ENCODE measurements around the gene AFTPH.

Gene AFTPH

DNA sequence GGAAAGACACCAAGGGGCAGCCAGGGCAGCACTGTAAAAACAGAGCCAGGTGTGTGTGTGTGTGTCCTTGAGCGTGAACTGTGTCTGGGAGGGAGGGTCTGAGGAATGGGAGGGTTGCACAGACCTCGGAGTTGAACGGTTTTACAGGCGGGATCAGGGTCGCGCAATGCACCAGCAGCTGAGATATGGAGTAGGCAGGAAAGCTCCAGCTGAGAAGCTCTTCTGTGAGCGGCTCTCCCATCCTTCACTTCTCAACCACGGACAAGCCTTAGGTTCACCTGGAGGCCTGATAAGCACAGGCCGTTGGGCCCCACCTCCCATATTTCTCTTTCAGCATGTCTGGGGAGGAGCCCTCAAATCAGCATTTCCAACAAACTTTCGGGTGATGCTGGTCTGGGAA, 117.5 kb downstream of the AFTPH start:
- no peaks in the 10 kb centered on the region for H4K20me1 ChIP-seq (ENCODE audit: insufficient read depth, low read length)
- no peaks in the 10 kb centered on the region for H3K27me3 ChIP-seq (replicated peaks; ENCODE audit: insufficient read depth, low read length)
- H3K27ac ChIP-seq (ENCODE audit: low read length), result no peak overlapping the region; the same call in 1 of the 2 replicates
- H3K4me3 ChIP-seq (ENCODE audit: low read length), result no peak overlapping the region
- no peak for DNase-seq
- no peaks in the 10 kb centered on the region for H3K36me3 ChIP-seq (replicated peaks; ENCODE audit: insufficient read depth, low read length)
- no peaks in the 10 kb centered on the region for H3K9me3 ChIP-seq (replicated peaks; ENCODE audit: insufficient read depth, low read length)
- peaks cover 90% of the 10 kb centered on the region for H3K79me2 ChIP-seq (ENCODE audit: low read length)
- H2AFZ ChIP-seq (ENCODE audit: low read length), result no peak overlapping the region
- H3K4me2 ChIP-seq (ENCODE audit: low read depth, low read length), result no peak overlapping the region; the same call in 1 of the 2 replicates
- no peak overlapping the region for H3K9ac ChIP-seq (ENCODE audit: low read length)
- TF ChIP-seq, protein P1, sequence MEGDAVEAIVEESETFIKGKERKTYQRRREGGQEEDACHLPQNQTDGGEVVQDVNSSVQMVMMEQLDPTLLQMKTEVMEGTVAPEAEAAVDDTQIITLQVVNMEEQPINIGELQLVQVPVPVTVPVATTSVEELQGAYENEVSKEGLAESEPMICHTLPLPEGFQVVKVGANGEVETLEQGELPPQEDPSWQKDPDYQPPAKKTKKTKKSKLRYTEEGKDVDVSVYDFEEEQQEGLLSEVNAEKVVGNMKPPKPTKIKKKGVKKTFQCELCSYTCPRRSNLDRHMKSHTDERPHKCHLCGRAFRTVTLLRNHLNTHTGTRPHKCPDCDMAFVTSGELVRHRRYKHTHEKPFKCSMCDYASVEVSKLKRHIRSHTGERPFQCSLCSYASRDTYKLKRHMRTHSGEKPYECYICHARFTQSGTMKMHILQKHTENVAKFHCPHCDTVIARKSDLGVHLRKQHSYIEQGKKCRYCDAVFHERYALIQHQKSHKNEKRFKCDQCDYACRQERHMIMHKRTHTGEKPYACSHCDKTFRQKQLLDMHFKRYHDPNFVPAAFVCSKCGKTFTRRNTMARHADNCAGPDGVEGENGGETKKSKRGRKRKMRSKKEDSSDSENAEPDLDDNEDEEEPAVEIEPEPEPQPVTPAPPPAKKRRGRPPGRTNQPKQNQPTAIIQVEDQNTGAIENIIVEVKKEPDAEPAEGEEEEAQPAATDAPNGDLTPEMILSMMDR (IDR thresholded peaks at IDR 0.05; ENCODE audit: low read length), result no peak
- TF ChIP-seq EZH2 (optimal IDR thresholded peaks at IDR 0.05; ENCODE audit: low read depth, low read length) (no peak), EZH2phosphoT487 (IDR thresholded peaks at IDR 0.05; ENCODE audit: low read length) (no peak)
- peaks cover 69% of the 10 kb centered on the region for H3K4me1 ChIP-seq (ENCODE audit: low read length)
- peaks cover 56% of the 10 kb centered on the region for H3F3A ChIP-seq (ENCODE audit: insufficient read depth, low read length)
- H3K9me2 ChIP-seq (replicated peaks; ENCODE audit: insufficient read depth, low read length), result no peaks in the 10 kb centered on the region
